MCF 10A (cell line): Measurements from ENCODE around the gene NARS2. TPM values are rescaled to one million over a fixed set of nuclear protein-coding genes. Genes with fewer than 3 reads are reported as not detected.
"Not testable (repeated sequence)": the region's sequence is repeated elsewhere in the genome, so short reads cannot be mapped to it uniquely, and the experiment has no call there.

Experiments
- BruUV-seq: library from RNA; stranded (reverse); fragments of 400-500 nt; replicated peaks from 2 replicates; lab custom pipeline; 2021; lab: Mats Ljungman, UMichigan
- CTCF ChIA-PET: fragments of 300-600 bp; sonication (Branson Sonifier 250); formaldehyde crosslinking; extraction: SDS; loops from one replicate; lab custom pipeline; 2021; ENCODE audit warnings: antibody characterized with exemption, inconsistent platforms; lab: Yijun Ruan, JAX
- POLR2A ChIA-PET: fragments of 300-600, 350-650 bp; sonication (Branson Sonifier 250); formaldehyde crosslinking; extraction: SDS; loops from one replicate; lab custom pipeline; 2020; ENCODE audit warnings: antibody characterized with exemption, inconsistent platforms; lab: Yijun Ruan, JAX
- DNase-seq: peaks from one replicate; pipeline ENCODE4 v3.0.0-alpha.2; 2018; ENCODE audit not compliant: unreplicated experiment
- H3K27ac Mint-ChIP-seq: one replicate; pipeline ENCODE4 v1.8.0; 2022; ENCODE audit warnings: mild to moderate bottlenecking, low read depth, mixed read lengths; ENCODE audit not compliant: unreplicated experiment
- H3K27me3 Mint-ChIP-seq: one replicate; pipeline ENCODE4 v1.8.0; 2022; ENCODE audit warnings: mixed read lengths; ENCODE audit not compliant: insufficient read depth, unreplicated experiment
- H3K36me3 Mint-ChIP-seq: one replicate; pipeline ENCODE4 v1.8.0; 2022; ENCODE audit warnings: mild to moderate bottlenecking, moderate library complexity, mixed read lengths; ENCODE audit not compliant: insufficient read depth, unreplicated experiment
- H3K4me1 Mint-ChIP-seq: one replicate; pipeline ENCODE4 v1.8.0; 2022; ENCODE audit warnings: mixed read lengths; ENCODE audit not compliant: insufficient read depth, unreplicated experiment
- H3K4me3 Mint-ChIP-seq: one replicate; pipeline ENCODE4 v1.8.0; 2022; ENCODE audit warnings: mild to moderate bottlenecking, moderate library complexity, mixed read lengths; ENCODE audit not compliant: unreplicated experiment
- H3K9me3 Mint-ChIP-seq: one replicate; pipeline ENCODE4 v1.8.0; 2022; ENCODE audit warnings: mixed read lengths; ENCODE audit not compliant: unreplicated experiment
- CTCF ChIP-seq: fragments of 200-600 bp; IDR thresholded peaks from one replicate; pipeline ENCODE4 v1.8.0; 2022; ENCODE audit warnings: antibody characterized with exemption, mild to moderate bottlenecking; ENCODE audit not compliant: unreplicated experiment
- intact Hi-C: fragments of 100-400 bp; cut with micrococcal nuclease; formaldehyde crosslinking; loops from 2 replicates; pipeline ENCODE4 v1.14.1; 2022
- total RNA-seq: library from RNA; stranded (reverse); gene quantifications from 2 replicates; pipeline ENCODE4 v1.2.3, GENCODE V29; 2022

Gene NARS2
- total RNA-seq, 1 experiment from 2014 or later = 24.6 TPM

- intact Hi-C loops = no loop called here
- CTCF ChIA-PET = interaction anchor here (5.2 kb wide), 1 partner anchor 7 kb away, joined by 54 read pairs; no protein-coding TSS in a partner anchor
- no peaks in the 10 kb centered on the region for H3K27me3 Mint-ChIP-seq
- H3K27ac Mint-ChIP-seq = no peak overlapping the region
- POLR2A ChIA-PET = interaction anchor here (0.7 kb wide), 1 partner anchor 1525 kb away, joined by 3 read pairs; no protein-coding TSS in a partner anchor
- H3K4me3 Mint-ChIP-seq = no peak overlapping the region
- H3K9me3 Mint-ChIP-seq = no peaks in the 10 kb centered on the region
- peaks cover 5% of the 10 kb centered on the region for H3K4me1 Mint-ChIP-seq
- peaks cover 14% of the 10 kb centered on the region for H3K36me3 Mint-ChIP-seq
- BruUV-seq = no TSS peak
- TF ChIP-seq CTCF = no peak
- DNase-seq = no peak
These were observed 2.3 kb downstream of the NARS2 start for GRCh38 chr11:78572394-78572793.

- ChIA-PET CTCF (no interaction called here), POLR2A (no interaction called here)
- no peak for DNase-seq
- Mint-ChIP-seq H3K4me3 (no peak overlapping the region), H3K4me1 (peaks cover 12% of the 10 kb centered on the region), H3K27ac (no peak overlapping the region), H3K36me3 (peaks cover 31% of the 10 kb centered on the region), H3K9me3 (no peaks in the 10 kb centered on the region), H3K27me3 (no peaks in the 10 kb centered on the region)
- TF ChIP-seq CTCF = no peak
- intact Hi-C loops = no loop called here
- no TSS peak for BruUV-seq
These were observed 4.6 kb downstream of the NARS2 start for GRCh38 chr11:78570031-78570430.

- H3K27ac Mint-ChIP-seq = no peak overlapping the region
- no peaks in the 10 kb centered on the region for H3K9me3 Mint-ChIP-seq
- no peak for TF ChIP-seq CTCF
- no peak overlapping the region for H3K4me3 Mint-ChIP-seq
- BruUV-seq = no TSS peak
- ChIA-PET CTCF (interaction anchor here (0.6 to 4.8 kb wide), 4 partner anchors 7 to 341 kb away, joined by 3 to 98 read pairs (median 56); partner anchors contain the start of genes GAB2 and NARS2), POLR2A (interaction anchor here (1.2 kb wide), 1 partner anchor 7 kb away, joined by 5 read pairs; the partner anchor contains the start of gene NARS2)
- intact Hi-C loops = no loop called here
- DNase-seq = peak; percentile 22
- H3K27me3 Mint-ChIP-seq = no peaks in the 10 kb centered on the region
- peaks cover 20% of the 10 kb centered on the region for H3K4me1 Mint-ChIP-seq
- H3K36me3 Mint-ChIP-seq = peaks cover 35% of the 10 kb centered on the region
These were observed 7.5 kb downstream of the NARS2 start for GRCh38 chr11:78567209-78567608.

- BruUV-seq = no TSS peak
- intact Hi-C loops = loop anchor here (1.0 to 5.0 kb wide), 4 partner anchors 132 to 415 kb away; no protein-coding TSS in a partner anchor
- Mint-ChIP-seq H3K9me3 (no peaks in the 10 kb centered on the region), H3K4me3 (no peak overlapping the region), H3K27ac (no peak overlapping the region), H3K36me3 (peaks cover 33% of the 10 kb centered on the region), H3K27me3 (no peaks in the 10 kb centered on the region), H3K4me1 (peaks cover 22% of the 10 kb centered on the region)
- ChIA-PET POLR2A (interaction anchor here (0.6 to 2.7 kb wide), 8 partner anchors 9 to 425 kb away, joined by 3 to 22 read pairs (median 4); partner anchors contain the start of genes ALG8, GAB2 and NARS2), CTCF (interaction anchor here (0.5 to 4.8 kb wide), 71 partner anchors 9 to 1571 kb away, joined by 3 to 98 read pairs (median 4); partner anchors contain the start of genes ALG8, GAB2 and NARS2)
- TF ChIP-seq CTCF = peak; percentile 71
- DNase-seq = peak; percentile 71
These were observed 9.9 kb downstream of the NARS2 start for GRCh38 chr11:78564490-78565467.

GRCh38 chr11:78564037-78564436 lies 10.6 kb downstream of the NARS2 start:
- intact Hi-C loops = loop anchor here (1.0 to 5.0 kb wide), 4 partner anchors 132 to 415 kb away; no protein-coding TSS in a partner anchor
- H3K27me3 Mint-ChIP-seq, DNase-seq, H3K4me3 Mint-ChIP-seq, BruUV-seq, H3K9me3 Mint-ChIP-seq, H3K27ac Mint-ChIP-seq: not testable (repeated sequence)
- peaks cover 35% of the 10 kb centered on the region for H3K36me3 Mint-ChIP-seq
- peaks cover 22% of the 10 kb centered on the region for H3K4me1 Mint-ChIP-seq
- ChIA-PET POLR2A (interaction anchor here (0.6 to 2.7 kb wide), 7 partner anchors 10 to 336 kb away, joined by 3 to 22 read pairs (median 3); partner anchors contain the start of genes GAB2 and NARS2), CTCF (interaction anchor here (0.6 to 4.8 kb wide), 56 partner anchors 10 to 962 kb away, joined by 3 to 98 read pairs (median 4); partner anchors contain the start of genes ALG8, GAB2 and NARS2)
